ENCODE results near the gene GRIN2A.

The GRIN2A gene

GRCh38 chr16:10130538-10130937 is 51.7 kb downstream of the GRIN2A start:
- no peak for DNase-seq (ENCODE audit: low spot score)

DNA sequence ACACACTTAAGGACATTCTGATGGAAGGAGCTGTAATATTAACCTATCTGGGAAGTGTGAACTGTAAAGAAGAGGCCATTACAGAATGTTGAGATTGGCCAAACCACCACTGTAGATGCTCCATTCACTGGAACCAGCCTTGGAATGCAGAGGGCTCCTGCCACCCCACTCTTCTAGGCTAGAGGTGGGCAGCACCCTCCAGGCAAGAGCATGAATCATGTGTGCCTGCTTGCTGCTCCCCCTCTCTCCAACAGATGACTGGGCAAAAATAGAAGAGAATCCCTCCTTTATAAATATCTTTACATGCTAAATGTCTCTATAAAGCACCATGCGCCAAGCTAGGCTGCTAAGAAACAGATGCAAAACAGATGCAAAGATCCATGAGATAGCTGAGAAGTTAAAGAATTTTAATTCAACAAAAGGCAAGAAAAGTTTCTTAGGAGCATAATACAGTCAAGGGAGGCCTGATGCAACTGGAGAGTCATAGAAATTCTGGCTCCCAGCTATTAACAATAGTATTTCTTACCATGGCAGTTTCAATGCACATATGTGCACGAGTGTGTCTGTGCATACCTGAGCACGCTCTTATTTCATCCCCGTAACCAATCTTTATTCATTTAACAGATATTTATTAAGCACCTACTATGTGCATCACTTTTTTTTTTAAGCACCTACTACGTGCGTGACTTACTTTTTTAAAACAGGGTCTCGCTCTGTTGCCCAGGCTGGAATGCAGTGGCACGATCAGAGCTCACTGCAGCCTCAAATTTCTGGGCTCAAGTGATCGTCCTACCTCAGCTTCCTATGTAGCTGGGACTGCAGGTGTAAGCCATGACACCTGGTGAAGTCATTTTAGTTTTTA is 53.6 kb downstream of the GRIN2A start:
- DNase-seq (ENCODE audit: low spot score): no peak

- no peak for DNase-seq (ENCODE audit: low spot score)
Measured at GRCh38 chr16:10126686-10127085, 55.5 kb downstream of the GRIN2A start.

- DNase-seq (ENCODE audit: low spot score): no peak
Measured at GRCh38 chr16:10123141-10123540, 59.1 kb downstream of the GRIN2A start.

GRCh38 chr16:10122546-10122945 is 59.7 kb downstream of the GRIN2A start:
- DNase-seq (ENCODE audit: low spot score): no peak

DNA sequence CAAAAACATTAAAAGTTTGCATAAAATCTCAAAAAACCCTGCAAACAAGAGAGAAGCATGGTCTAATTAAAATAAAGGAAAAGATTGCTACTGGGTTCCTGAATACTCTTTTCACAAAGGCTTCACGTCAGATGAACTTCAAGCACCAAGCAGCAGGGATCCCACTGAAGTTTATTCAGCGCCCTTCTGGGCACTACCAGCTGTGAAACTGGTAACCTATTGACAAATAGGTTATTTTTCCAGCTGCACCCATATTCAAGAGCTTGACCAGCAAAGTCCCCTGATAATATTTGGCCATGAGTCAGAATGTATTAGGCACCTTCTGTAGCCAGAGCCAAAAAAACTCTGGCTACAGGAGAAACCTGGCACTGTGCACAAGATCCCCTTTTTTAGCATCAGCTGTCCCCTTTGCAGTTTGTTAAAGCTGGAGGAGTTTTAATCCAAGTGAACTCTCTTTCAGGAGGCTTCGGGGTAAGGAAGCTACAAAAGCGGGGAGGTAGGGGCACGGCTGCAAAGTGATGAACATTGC is 60.3 kb downstream of the GRIN2A start:
- no peak for DNase-seq (ENCODE audit: low spot score)

GRCh38 chr16:10121491-10121890 is 60.7 kb downstream of the GRIN2A start:
- DNase-seq (ENCODE audit: low spot score): no peak

GRCh38 chr16:10120953-10121352 is 61.3 kb downstream of the GRIN2A start:
- DNase-seq (ENCODE audit: low spot score): no peak

DNA sequence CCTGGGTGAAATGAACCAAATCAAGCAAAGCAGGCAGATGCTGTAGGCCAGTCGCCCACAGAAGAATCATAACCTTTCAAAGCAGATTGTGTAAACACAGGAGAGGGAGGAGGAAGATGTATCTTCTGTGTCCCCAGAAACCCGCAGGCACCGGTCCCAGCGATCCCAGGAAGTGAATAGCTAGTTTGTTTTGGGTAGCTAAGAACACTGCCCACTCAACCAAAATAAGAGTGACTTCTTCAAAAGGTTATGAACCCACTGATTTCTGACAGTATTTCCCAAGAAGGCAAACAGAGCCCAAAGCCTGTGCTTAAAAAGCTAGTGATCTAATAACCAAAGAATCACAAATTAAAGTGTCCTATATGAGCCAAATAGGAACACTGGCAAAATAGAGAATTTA is 67.8 kb downstream of the GRIN2A start:
- DNase-seq (ENCODE audit: low spot score): no peak

DNA sequence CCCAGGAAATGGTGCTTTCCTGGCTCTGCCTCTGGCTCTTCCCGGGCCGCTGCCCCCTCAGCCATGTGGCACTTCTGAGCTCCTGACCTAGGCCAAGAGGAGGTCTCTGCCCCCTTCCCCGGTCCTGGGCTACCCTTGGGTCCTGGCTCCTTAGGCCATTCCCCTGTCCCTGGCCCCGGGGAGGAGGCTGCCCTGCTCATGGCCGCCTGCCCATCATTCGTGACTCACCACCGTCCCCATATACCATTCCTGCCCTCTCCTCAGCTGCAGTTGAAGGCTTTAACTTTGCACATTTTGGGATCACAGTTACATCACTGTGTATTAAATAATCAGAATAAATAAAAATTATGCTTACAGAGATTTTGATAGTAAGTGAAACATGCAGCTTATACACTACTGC is 69.0 kb downstream of the GRIN2A start:
- no peak for DNase-seq (ENCODE audit: low spot score)

DNA sequence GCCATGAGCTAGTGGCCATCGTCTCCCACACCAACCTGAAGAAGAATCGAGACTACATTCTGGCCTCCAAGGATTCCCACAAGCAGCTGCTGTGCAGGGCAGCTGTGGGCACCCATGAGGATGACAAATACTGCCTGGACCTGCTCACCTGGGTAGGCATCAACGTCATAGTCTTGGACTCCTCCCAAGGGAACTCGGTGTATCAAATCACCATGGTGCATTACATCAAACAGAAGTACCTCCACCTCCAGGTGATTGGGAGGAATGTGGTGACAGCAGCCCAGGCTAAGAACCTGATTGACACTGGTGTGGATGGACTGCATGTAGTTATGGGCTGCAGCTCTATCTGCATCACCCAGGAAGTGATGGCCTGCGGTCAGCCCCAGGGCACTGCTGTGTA is 70.2 kb downstream of the GRIN2A start:
- DNase-seq (ENCODE audit: low spot score): no peak

DNA sequence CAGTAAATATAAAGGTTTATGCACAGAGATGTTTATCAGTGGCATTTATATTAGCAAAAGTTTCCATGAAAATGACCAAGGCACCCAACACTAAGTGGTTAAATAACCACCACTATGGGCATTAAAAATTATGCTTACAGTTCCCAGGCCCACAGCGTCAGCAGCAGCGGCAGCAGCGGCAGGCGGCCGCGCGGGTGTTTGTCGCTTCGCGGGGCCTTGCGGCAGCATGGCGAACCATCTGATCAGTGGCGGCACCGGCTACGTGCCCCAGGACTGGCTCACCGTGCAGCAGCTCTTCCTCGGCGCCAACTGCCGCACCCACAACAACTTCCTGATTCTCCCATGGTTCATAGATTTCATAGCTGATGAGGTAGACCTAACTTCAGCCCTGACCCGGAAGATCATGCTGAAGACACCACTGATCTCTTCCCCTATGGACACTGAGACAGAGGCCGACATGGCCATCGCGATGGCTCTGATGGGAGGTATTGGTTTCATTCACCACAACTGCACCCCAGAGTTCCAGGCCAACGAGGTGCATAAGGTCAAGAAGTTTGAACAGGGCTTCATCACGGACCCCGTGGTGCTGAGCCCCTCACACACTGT is 71.0 kb downstream of the GRIN2A start:
- DNase-seq (ENCODE audit: low spot score): no peak

DNA sequence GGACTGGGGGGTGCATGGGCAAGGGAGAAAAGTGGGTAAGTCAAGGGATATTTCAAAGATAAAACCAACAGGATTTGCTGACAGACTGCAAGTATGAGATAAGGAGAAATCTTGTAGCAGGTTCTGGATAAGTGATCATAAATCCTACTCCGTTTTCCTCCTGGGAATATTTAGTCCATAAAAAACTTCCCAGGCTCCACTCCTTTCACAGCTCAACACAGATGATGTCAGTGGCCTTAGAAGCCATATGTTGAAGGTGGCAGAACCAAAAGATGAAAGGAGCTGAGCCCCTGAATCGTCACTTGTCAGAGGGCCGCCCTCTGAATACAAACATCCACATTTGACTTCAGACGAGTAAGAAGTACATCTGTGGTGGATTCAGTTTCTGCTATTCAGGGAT is 71.7 kb downstream of the GRIN2A start:
- DNase-seq (ENCODE audit: low spot score): no peak

DNA sequence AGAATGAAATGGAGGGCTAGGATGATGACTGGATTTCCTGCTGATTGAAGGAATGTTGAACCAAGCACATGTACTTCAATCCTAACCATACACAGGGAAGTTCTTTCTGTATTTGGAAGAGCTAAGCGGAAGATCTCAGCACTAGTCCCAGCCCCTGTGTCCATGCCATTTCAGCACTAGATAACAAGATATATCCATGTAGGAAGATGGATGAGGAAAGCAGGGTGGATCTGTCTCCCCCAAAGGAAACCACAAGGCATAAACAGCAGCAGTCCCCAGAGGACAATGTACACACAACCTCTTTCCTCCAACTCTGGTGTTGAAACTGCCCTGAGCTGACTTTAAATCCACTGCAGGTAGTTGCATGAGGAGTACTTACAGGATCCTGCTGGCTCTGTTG is 75.1 kb downstream of the GRIN2A start:
- no peak for DNase-seq (ENCODE audit: low spot score)

DNA sequence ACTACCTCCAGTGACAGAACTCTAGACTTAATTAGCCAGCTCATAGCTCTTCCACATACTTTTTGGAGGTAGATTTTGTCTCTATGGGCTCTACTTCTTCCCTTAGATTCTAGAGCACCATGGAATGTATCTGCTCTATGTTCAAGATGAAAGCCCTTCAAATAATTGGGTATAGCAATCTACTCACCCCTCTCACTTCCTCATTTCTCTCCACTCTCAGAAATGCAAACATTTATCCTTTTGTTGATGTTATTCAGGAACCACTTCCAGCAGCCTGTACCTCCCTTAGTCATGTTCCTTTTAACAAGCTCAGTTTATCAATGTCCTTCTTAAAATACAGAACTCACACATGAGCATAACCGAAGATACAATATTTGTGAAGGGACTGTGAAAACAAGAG is 78.5 kb downstream of the GRIN2A start:
- DNase-seq (ENCODE audit: low spot score): no peak

GRCh38 chr16:10103118-10103517 is 79.1 kb downstream of the GRIN2A start:
- no peak for DNase-seq (ENCODE audit: low spot score)

- no peak for DNase-seq (ENCODE audit: low spot score)
Measured at GRCh38 chr16:10100829-10101228, 81.4 kb downstream of the GRIN2A start.

DNA sequence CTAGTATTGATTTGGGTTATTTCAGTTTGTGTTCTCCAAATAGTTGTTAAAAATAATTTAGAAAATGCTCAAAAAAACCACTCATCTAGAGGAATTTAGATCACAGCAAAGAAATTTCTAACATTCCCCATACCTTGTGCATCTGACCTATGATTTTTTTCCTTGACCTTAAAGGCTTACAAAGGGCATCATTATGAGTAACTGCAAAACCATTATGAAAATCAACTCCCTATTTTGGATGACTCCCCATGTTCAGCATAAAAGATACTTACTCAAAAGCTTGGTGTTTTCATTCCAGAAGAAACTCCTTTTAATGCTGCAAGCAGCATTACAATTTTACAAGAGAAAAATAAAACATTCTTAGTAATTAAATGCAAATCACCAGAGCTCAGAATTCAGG is 83.2 kb downstream of the GRIN2A start:
- DNase-seq (ENCODE audit: low spot score): no peak

DNA sequence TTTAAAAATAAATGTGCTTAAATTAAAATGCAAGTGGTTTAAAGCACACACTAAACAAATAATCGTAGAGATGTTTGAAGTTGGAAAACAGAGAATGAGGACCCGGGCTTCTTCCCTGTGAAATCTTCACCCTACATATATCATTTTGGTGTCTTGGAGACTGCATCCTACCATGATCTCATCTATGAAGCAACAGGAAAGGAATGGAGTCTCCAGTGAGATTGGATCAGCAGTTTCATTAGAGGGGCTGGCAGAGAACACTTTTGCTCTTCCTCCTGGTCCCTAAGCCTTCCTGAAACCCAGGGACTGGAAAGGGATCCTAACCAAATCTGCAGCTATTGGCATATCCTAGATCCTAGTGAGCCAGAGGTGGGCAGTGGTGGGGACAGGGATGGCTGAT is 85.0 kb downstream of the GRIN2A start:
- DNase-seq (ENCODE audit: low spot score): no peak

DNA sequence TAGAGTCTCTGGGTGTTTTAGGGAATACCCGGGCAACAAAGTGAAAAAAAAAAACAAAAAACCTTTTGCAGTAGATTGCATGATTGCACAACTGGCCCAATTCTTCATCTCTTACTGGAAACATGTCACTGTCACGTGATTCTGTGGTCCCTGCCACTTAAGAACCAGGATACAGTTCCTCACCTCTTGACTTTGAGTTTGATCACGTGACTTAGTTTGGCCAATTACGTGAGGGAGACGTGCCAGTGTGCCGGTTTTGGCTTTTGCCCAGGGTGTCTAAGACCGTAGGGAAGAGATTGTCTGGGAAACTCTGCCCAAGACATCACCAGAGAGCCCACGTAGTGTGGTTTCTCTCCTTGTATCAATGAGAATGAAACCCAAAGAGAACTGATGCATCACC is 88.7 kb downstream of the GRIN2A start:
- DNase-seq (ENCODE audit: low spot score): no peak

- DNase-seq (ENCODE audit: low spot score): no peak
Measured at GRCh38 chr16:10090816-10091215, 91.4 kb downstream of the GRIN2A start.

GRCh38 chr16:10088380-10088793 is 93.8 kb downstream of the GRIN2A start:
- no peak for DNase-seq (ENCODE audit: low spot score)

GRCh38 chr16:10087151-10087550 is 95.1 kb downstream of the GRIN2A start:
- no peak for DNase-seq (ENCODE audit: low spot score)

DNA sequence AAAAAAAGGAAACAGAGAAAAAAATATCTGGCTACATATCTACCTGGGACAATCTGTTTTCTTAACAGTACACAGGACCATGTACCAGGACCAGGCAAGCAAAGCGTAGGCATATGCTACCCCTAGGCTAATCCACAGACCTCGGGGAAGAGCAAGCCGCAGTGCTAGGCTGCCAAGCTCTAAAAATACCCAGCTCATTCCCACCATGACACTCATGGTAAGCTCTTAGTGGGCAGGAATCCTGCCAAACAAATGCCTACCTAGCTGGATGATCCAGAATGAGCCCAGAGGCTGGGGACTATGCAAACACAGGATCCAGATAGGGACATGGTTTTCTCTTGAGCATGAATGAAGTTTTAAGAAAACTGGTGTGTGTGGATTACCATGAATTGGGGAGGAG is 95.6 kb downstream of the GRIN2A start:
- DNase-seq (ENCODE audit: low spot score): no peak

Data from CD4-positive, alpha-beta T cell treated with Interleukin-15 for 4 hours (primary cell).